ENCODE results near the gene FANCI. TPM values are rescaled to one million over a fixed set of nuclear protein-coding genes. Genes with fewer than 3 reads are reported as not detected.

Gene FANCI
- total and polyA plus RNA-seq, 2 experiments from 2014 or later: 63.6 to 66.8 TPM

DNA sequence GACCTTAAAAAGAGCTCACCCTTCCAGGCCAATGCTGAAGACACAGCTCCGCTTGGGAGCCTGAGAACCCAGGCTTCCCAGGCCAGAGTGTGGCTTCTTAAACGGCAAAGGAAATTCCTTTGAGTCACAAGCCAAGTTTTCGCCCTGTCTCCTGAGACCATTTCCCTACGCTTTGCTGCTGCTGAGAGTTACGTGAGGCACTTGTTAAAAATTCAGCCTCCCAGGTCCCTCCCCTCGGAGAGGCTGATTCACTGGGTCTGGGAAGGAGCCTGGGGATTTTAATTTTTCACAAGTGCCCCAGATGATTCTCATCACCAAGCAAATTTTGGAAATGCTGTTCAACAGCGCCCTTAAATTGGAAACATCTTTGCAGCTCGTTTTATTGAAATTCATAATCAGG, 47.9 kb upstream of the FANCI start (continued):
- TF ChIP-seq, protein P1, sequence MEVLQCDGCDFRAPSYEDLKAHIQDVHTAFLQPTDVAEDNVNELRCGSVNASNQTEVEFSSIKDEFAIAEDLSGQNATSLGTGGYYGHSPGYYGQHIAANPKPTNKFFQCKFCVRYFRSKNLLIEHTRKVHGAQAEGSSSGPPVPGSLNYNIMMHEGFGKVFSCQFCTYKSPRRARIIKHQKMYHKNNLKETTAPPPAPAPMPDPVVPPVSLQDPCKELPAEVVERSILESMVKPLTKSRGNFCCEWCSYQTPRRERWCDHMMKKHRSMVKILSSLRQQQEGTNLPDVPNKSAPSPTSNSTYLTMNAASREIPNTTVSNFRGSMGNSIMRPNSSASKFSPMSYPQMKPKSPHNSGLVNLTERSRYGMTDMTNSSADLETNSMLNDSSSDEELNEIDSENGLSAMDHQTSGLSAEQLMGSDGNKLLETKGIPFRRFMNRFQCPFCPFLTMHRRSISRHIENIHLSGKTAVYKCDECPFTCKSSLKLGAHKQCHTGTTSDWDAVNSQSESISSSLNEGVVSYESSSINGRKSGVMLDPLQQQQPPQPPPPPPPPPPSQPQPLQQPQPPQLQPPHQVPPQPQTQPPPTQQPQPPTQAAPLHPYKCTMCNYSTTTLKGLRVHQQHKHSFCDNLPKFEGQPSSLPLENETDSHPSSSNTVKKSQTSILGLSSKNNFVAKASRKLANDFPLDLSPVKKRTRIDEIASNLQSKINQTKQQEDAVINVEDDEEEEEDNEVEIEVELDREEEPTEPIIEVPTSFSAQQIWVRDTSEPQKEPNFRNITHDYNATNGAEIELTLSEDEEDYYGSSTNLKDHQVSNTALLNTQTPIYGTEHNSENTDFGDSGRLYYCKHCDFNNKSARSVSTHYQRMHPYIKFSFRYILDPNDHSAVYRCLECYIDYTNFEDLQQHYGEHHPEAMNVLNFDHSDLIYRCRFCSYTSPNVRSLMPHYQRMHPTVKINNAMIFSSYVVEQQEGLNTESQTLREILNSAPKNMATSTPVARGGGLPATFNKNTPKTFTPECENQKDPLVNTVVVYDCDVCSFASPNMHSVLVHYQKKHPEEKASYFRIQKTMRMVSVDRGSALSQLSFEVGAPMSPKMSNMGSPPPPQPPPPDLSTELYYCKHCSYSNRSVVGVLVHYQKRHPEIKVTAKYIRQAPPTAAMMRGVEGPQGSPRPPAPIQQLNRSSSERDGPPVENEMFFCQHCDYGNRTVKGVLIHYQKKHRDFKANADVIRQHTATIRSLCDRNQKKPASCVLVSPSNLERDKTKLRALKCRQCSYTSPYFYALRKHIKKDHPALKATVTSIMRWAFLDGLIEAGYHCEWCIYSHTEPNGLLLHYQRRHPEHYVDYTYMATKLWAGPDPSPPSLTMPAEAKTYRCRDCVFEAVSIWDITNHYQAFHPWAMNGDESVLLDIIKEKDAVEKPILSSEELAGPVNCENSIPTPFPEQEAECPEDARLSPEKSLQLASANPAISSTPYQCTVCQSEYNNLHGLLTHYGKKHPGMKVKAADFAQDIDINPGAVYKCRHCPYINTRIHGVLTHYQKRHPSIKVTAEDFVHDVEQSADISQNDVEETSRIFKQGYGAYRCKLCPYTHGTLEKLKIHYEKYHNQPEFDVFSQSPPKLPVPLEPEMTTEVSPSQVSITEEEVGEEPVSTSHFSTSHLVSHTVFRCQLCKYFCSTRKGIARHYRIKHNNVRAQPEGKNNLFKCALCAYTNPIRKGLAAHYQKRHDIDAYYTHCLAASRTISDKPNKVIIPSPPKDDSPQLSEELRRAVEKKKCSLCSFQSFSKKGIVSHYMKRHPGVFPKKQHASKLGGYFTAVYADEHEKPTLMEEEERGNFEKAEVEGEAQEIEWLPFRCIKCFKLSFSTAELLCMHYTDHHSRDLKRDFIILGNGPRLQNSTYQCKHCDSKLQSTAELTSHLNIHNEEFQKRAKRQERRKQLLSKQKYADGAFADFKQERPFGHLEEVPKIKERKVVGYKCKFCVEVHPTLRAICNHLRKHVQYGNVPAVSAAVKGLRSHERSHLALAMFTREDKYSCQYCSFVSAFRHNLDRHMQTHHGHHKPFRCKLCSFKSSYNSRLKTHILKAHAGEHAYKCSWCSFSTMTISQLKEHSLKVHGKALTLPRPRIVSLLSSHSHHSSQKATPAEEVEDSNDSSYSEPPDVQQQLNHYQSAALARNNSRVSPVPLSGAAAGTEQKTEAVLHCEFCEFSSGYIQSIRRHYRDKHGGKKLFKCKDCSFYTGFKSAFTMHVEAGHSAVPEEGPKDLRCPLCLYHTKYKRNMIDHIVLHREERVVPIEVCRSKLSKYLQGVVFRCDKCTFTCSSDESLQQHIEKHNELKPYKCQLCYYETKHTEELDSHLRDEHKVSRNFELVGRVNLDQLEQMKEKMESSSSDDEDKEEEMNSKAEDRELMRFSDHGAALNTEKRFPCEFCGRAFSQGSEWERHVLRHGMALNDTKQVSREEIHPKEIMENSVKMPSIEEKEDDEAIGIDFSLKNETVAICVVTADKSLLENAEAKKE (CRISPR knock-in tag; IDR thresholded peaks at IDR 0.05): no peak
- no peak for TF ChIP-seq NANOG (IDR thresholded peaks at IDR 0.05; ENCODE audit: borderline replicate concordance)
- TF ChIP-seq, protein P2, sequence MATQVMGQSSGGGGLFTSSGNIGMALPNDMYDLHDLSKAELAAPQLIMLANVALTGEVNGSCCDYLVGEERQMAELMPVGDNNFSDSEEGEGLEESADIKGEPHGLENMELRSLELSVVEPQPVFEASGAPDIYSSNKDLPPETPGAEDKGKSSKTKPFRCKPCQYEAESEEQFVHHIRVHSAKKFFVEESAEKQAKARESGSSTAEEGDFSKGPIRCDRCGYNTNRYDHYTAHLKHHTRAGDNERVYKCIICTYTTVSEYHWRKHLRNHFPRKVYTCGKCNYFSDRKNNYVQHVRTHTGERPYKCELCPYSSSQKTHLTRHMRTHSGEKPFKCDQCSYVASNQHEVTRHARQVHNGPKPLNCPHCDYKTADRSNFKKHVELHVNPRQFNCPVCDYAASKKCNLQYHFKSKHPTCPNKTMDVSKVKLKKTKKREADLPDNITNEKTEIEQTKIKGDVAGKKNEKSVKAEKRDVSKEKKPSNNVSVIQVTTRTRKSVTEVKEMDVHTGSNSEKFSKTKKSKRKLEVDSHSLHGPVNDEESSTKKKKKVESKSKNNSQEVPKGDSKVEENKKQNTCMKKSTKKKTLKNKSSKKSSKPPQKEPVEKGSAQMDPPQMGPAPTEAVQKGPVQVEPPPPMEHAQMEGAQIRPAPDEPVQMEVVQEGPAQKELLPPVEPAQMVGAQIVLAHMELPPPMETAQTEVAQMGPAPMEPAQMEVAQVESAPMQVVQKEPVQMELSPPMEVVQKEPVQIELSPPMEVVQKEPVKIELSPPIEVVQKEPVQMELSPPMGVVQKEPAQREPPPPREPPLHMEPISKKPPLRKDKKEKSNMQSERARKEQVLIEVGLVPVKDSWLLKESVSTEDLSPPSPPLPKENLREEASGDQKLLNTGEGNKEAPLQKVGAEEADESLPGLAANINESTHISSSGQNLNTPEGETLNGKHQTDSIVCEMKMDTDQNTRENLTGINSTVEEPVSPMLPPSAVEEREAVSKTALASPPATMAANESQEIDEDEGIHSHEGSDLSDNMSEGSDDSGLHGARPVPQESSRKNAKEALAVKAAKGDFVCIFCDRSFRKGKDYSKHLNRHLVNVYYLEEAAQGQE (IDR thresholded peaks at IDR 0.05; ENCODE audit: unreplicated experiment): no peak
- no peak for TF ChIP-seq JUNB (IDR thresholded peaks at IDR 0.05; ENCODE audit: unreplicated experiment)
- TF ChIP-seq EZH2phosphoT487 (IDR thresholded peaks at IDR 0.05; ENCODE audit: unreplicated experiment): no peak

DNA sequence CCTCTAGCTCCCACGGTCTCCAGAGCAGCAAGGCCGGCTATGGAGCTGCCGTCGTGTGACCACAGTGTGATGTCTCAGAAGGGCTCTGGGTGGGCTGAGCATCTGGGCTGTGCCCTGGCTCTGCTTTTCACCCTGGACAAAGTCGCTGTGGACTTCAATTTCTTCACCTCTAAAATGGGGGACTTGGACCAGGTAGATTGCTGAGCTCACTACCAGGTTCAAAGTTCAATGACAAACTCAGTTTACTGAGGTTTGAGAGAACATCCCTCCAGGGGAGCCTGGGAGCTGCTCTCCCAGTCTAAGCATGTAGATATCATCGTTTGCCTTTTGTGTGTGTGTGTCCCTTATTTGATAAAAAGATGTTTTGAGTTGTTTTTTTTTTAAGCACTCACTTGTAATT, 47.5 kb upstream of the FANCI start:
- no peak overlapping the region for H2AFZ ChIP-seq
- DNase-seq (ENCODE audit: low spot score) (no peak), ATAC-seq (no peak)
- no peak overlapping the region for H3K4me3 ChIP-seq
- no peaks in the 10 kb centered on the region for H3K27me3 ChIP-seq (ENCODE audit: insufficient read depth)
- Mint-ChIP-seq H3K4me1 (peaks cover 53% of the 10 kb centered on the region), H3K27me3 (ENCODE audit: insufficient read depth, low read depth, poor library complexity) (no peaks in the 10 kb centered on the region), H3K9me3 (no peaks in the 10 kb centered on the region), H3K4me3 (no peak overlapping the region), H3K27ac (no peak overlapping the region), H3K36me3 (ENCODE audit: low read depth) (peaks cover 10% of the 10 kb centered on the region; the same call in 2 of the 3 replicates)
- H3K4me1 ChIP-seq (ENCODE audit: insufficient read depth): peaks cover 32% of the 10 kb centered on the region
- H3K36me3 ChIP-seq (ENCODE audit: insufficient read depth): no peaks in the 10 kb centered on the region
- H3K9me2 ChIP-seq (ENCODE audit: insufficient read depth): no peaks in the 10 kb centered on the region
- no peaks in the 10 kb centered on the region for H4K20me1 ChIP-seq (replicated peaks; ENCODE audit: insufficient read depth)
- H3F3A ChIP-seq (replicated peaks; ENCODE audit: low read depth): no peaks in the 10 kb centered on the region
- H3K79me2 ChIP-seq (replicated peaks; ENCODE audit: insufficient read depth): no peaks in the 10 kb centered on the region
- no peak overlapping the region for H3K27ac ChIP-seq (ENCODE audit: low read depth)
- H3K4me2 ChIP-seq: no peak overlapping the region
- TF ChIP-seq, protein P1 (CRISPR knock-in tag; IDR thresholded peaks at IDR 0.05): no peak
- TF ChIP-seq ZNF114 (CRISPR knock-in tag; IDR thresholded peaks at IDR 0.05) (no peak), ZNF331 (CRISPR knock-in tag; IDR thresholded peaks at IDR 0.05; ENCODE audit: low read depth) (no peak)

All from GM23338 (cell line).